Measurements from ENCODE around the gene CHRM4. TPM values are rescaled to one million over a fixed set of nuclear protein-coding genes. Genes with fewer than 3 reads are reported as not detected.

CHRM4 gene
- polyA plus RNA-seq, 3 donors from 2014 or later: 0.31 to 0.51 TPM; not detected in 1

- Mint-ChIP-seq H3K4me1 (peaks cover 8 to 24% of the 10 kb centered on the region in 2 donors), H3K36me3 (peaks cover 0 to 2% (median 1%) of the 10 kb centered on the region in 3 donors), H3K4me3 (no peak overlapping the region), H3K27ac (no peak overlapping the region), H3K27me3 (ENCODE audit: low read depth in 3 of 3) (peaks cover 30 to 43% (median 33%) of the 10 kb centered on the region in 3 donors), H3K9me3 (no peaks in the 10 kb centered on the region)
- no peak for DNase-seq
Measured at GRCh38 chr11:46391186-46391577, 394 bp downstream of the CHRM4 start.

- no peak for DNase-seq
- no peak overlapping the region for H3K27ac Mint-ChIP-seq
- H3K4me3 Mint-ChIP-seq: peak overlapping the region in 3 of 5 donors; percentile 18 to 54 (median 29)
- no peaks in the 10 kb centered on the region for H3K9me3 Mint-ChIP-seq
- no peaks in the 10 kb centered on the region for H3K36me3 Mint-ChIP-seq
- peaks cover 30 to 43% (median 34%) of the 10 kb centered on the region in 3 donors for H3K27me3 Mint-ChIP-seq (ENCODE audit: low read depth in 3 of 3)
- H3K4me1 Mint-ChIP-seq: peaks cover 8 to 24% of the 10 kb centered on the region in 2 donors
Measured at GRCh38 chr11:46390331-46391171, 1.0 kb downstream of the CHRM4 start.

- Mint-ChIP-seq H3K27me3 (ENCODE audit: low read depth in 3 of 3) (peaks cover 33 to 42% (median 34%) of the 10 kb centered on the region in 3 donors), H3K27ac (no peak overlapping the region)
- no peak for DNase-seq
Measured at GRCh38 chr11:46389450-46390330, 1.9 kb downstream of the CHRM4 start.

GRCh38 chr11:46388619-46389449 is 2.7 kb downstream of the CHRM4 start:
- Mint-ChIP-seq H3K4me3 (peak overlapping the region in 2 of 5 donors; percentile 53 to 56), H3K27ac (no peak overlapping the region), H3K27me3 (ENCODE audit: low read depth in 3 of 3) (peaks cover 34 to 36% (median 35%) of the 10 kb centered on the region in 3 donors), H3K4me1 (peaks cover 8 to 24% of the 10 kb centered on the region in 2 donors), H3K9me3 (no peaks in the 10 kb centered on the region), H3K36me3 (no peaks in the 10 kb centered on the region)
- DNase-seq: no peak

More at GRCh38 chr11:46389450-46390330, 1.9 kb downstream of the CHRM4 start:
- peaks cover 8 to 24% of the 10 kb centered on the region in 2 donors for H3K4me1 Mint-ChIP-seq
- no peaks in the 10 kb centered on the region for H3K9me3 Mint-ChIP-seq
- peak overlapping the region in 3 of 5 donors; percentile 6 to 54 (median 18) for H3K4me3 Mint-ChIP-seq
- no peaks in the 10 kb centered on the region for H3K36me3 Mint-ChIP-seq

- H3K27me3 Mint-ChIP-seq (ENCODE audit: low read depth in 3 of 3): peaks cover 30 to 37% (median 32%) of the 10 kb centered on the region in 3 donors
- H3K4me3 Mint-ChIP-seq: no peak overlapping the region
- H3K27ac Mint-ChIP-seq: no peak overlapping the region
- no peak for DNase-seq
- H3K4me1 Mint-ChIP-seq: peaks cover 7 to 20% of the 10 kb centered on the region in 2 donors
- H3K36me3 Mint-ChIP-seq: no peaks in the 10 kb centered on the region
- no peaks in the 10 kb centered on the region for H3K9me3 Mint-ChIP-seq
Measured at GRCh38 chr11:46387919-46388618, 3.5 kb downstream of the CHRM4 start.

GRCh38 chr11:46387456-46387855 is 4.1 kb downstream of the CHRM4 start:
- Mint-ChIP-seq H3K27ac (no peak overlapping the region), H3K4me1 (peaks cover under 1 to 15% of the 10 kb centered on the region in 2 donors), H3K9me3 (no peaks in the 10 kb centered on the region), H3K4me3 (peak overlapping the region in 1 of 5 donors; percentile 33), H3K36me3 (no peaks in the 10 kb centered on the region), H3K27me3 (ENCODE audit: low read depth in 3 of 3) (peaks cover 25 to 31% (median 28%) of the 10 kb centered on the region in 3 donors)
- DNase-seq: no peak

- H3K36me3 Mint-ChIP-seq: no peaks in the 10 kb centered on the region
- DNase-seq: no peak
- H3K27me3 Mint-ChIP-seq (ENCODE audit: low read depth in 3 of 3): peaks cover 28 to 31% (median 28%) of the 10 kb centered on the region in 3 donors
- no peaks in the 10 kb centered on the region for H3K9me3 Mint-ChIP-seq
- H3K4me1 Mint-ChIP-seq: peaks cover 0 to 19% of the 10 kb centered on the region in 2 donors
- H3K4me3 Mint-ChIP-seq: no peak overlapping the region
- H3K27ac Mint-ChIP-seq: no peak overlapping the region
Measured at GRCh38 chr11:46386674-46387073, 4.9 kb downstream of the CHRM4 start.

- Mint-ChIP-seq H3K4me3 (no peak overlapping the region), H3K27me3 (ENCODE audit: low read depth in 3 of 3) (peaks cover 28 to 31% (median 28%) of the 10 kb centered on the region in 3 donors), H3K27ac (no peak overlapping the region), H3K9me3 (no peaks in the 10 kb centered on the region), H3K4me1 (peaks cover 0 to 19% of the 10 kb centered on the region in 2 donors), H3K36me3 (no peaks in the 10 kb centered on the region)
- no peak for DNase-seq
Measured at GRCh38 chr11:46386005-46386578, 5.5 kb downstream of the CHRM4 start.

- Mint-ChIP-seq H3K36me3 (no peaks in the 10 kb centered on the region), H3K4me3 (no peak overlapping the region), H3K4me1 (peaks cover 0 to 22% of the 10 kb centered on the region in 2 donors), H3K9me3 (no peaks in the 10 kb centered on the region), H3K27ac (no peak overlapping the region), H3K27me3 (ENCODE audit: low read depth in 3 of 3) (peaks cover 24 to 28% (median 25%) of the 10 kb centered on the region in 3 donors)
- DNase-seq: no peak
Measured at GRCh38 chr11:46385169-46386004, 6.2 kb downstream of the CHRM4 start.

GRCh38 chr11:46383974-46384701 is 7.4 kb downstream of the CHRM4 start:
- Mint-ChIP-seq H3K27me3 (ENCODE audit: low read depth in 3 of 3) (peaks cover 14 to 26% (median 24%) of the 10 kb centered on the region in 3 donors), H3K27ac (no peak overlapping the region), H3K9me3 (no peaks in the 10 kb centered on the region), H3K4me1 (peaks cover 6 to 22% of the 10 kb centered on the region in 2 donors), H3K4me3 (no peak overlapping the region), H3K36me3 (no peaks in the 10 kb centered on the region)
- DNase-seq: no peak

- Mint-ChIP-seq H3K4me1 (peaks cover 13 to 27% of the 10 kb centered on the region in 2 donors), H3K4me3 (peak overlapping the region in 1 of 5 donors; percentile 27), H3K36me3 (no peaks in the 10 kb centered on the region)
Measured at GRCh38 chr11:46383404-46383758, 8.2 kb downstream of the CHRM4 start.

More at GRCh38 chr11:46383404-46383758, 8.2 kb downstream of the CHRM4 start:
- no peak overlapping the region for H3K27ac Mint-ChIP-seq
- H3K9me3 Mint-ChIP-seq: no peaks in the 10 kb centered on the region
- H3K27me3 Mint-ChIP-seq (ENCODE audit: low read depth in 3 of 3): peaks cover 9 to 24% (median 18%) of the 10 kb centered on the region in 3 donors
- DNase-seq: no peak

All from immature natural killer cell (primary cell).